Neuronal stem cell (in vitro differentiated cells): Measurements from ENCODE around the gene MEGF8.

ENCODE experiments used
- DNase-seq: peaks from one replicate; pipeline ENCODE4 v3.0.0-alpha.2; 2013; ENCODE audit warnings: low spot score
- H2AFZ ChIP-seq: one replicate; pipeline ENCODE4 v1.6.1; 2013; ENCODE audit warnings: mild to moderate bottlenecking, low read length, inconsistent platforms
- H2AK5ac ChIP-seq: 2 replicates; pipeline ENCODE4 v1.6.1; 2013; ENCODE audit warnings: low read depth, mild to moderate bottlenecking, inconsistent platforms, low read length, moderate library complexity, mixed read lengths
- H2BK120ac ChIP-seq: 2 replicates; pipeline ENCODE4 v1.6.1; 2013; ENCODE audit warnings: low read depth, mild to moderate bottlenecking, inconsistent platforms, low read length, moderate library complexity, mixed read lengths
- H2BK12ac ChIP-seq: one replicate; pipeline ENCODE4 v1.6.1; 2013; ENCODE audit warnings: low read length, inconsistent platforms
- H2BK15ac ChIP-seq: 2 replicates; pipeline ENCODE4 v1.6.1; 2013; ENCODE audit warnings: mild to moderate bottlenecking, low read length, inconsistent platforms, mixed read lengths
- H2BK5ac ChIP-seq: one replicate; pipeline ENCODE4 v1.6.1; 2013; ENCODE audit warnings: inconsistent platforms, mild to moderate bottlenecking, low read length, moderate library complexity
- H3K14ac ChIP-seq: one replicate; pipeline ENCODE4 v1.6.1; 2013; ENCODE audit warnings: low read length, inconsistent platforms
- H3K18ac ChIP-seq: 2 replicates; pipeline ENCODE4 v1.6.1; 2013; ENCODE audit warnings: low read length, inconsistent platforms
- H3K23ac ChIP-seq: 2 replicates; pipeline ENCODE4 v1.6.1; 2013; ENCODE audit warnings: low read depth, mild to moderate bottlenecking, mixed read lengths, low read length, inconsistent platforms; ENCODE audit not compliant: poor library complexity
- H3K27ac ChIP-seq: replicated peaks from 3 replicates; pipeline ENCODE4 v1.5.1; 2013; ENCODE audit warnings: low read length, inconsistent platforms
- H3K27me3 ChIP-seq, 3 experiments: 2 replicates each; pipeline ENCODE4 v1.6.1; 2013; ENCODE audit warnings: low read length in 3 of 3, mild to moderate bottlenecking in 2 of 3, inconsistent platforms in 1 of 3, low read depth in 1 of 3, mixed read lengths in 1 of 3, moderate library complexity in 1 of 3; ENCODE audit not compliant: control insufficient read depth in 3 of 3, insufficient read depth in 3 of 3
- H3K36me3 ChIP-seq, 2 donors: replicated peaks in 1 of 2; 2 replicates each; pipeline ENCODE4 v1.6.1; 2013; ENCODE audit warnings: low read length in 2 of 2; ENCODE audit not compliant: control insufficient read depth in 2 of 2, insufficient read depth in 2 of 2
- H3K4ac ChIP-seq: 2 replicates; pipeline ENCODE4 v1.6.1; 2013; ENCODE audit warnings: inconsistent platforms, mild to moderate bottlenecking, low read length, moderate library complexity
- H3K4me1 ChIP-seq, 2 donors: 1 replicate in 1 of 2; 2 replicates in 1 of 2; pipeline ENCODE4 v1.6.1; 2013; ENCODE audit warnings: low read length in 2 of 2, low read depth in 1 of 2; ENCODE audit not compliant: control insufficient read depth in 2 of 2, insufficient read depth in 1 of 2
- H3K4me2 ChIP-seq: one replicate; pipeline ENCODE4 v1.6.1; 2013; ENCODE audit warnings: mild to moderate bottlenecking, low read length, inconsistent platforms; ENCODE audit not compliant: insufficient read depth, poor library complexity, severe bottlenecking
- H3K4me3 ChIP-seq, 2 donors: 2 replicates each; pipeline ENCODE4 v1.5.1; 2013; ENCODE audit warnings: low read length in 2 of 2, mild to moderate bottlenecking in 2 of 2, inconsistent platforms in 1 of 2, moderate library complexity in 1 of 2
- H3K79me1 ChIP-seq: one replicate; pipeline ENCODE4 v1.6.1; 2013; ENCODE audit warnings: low read depth, mild to moderate bottlenecking, inconsistent platforms, low read length, moderate library complexity
- H3K9ac ChIP-seq: one replicate; pipeline ENCODE4 v1.6.1; 2013; ENCODE audit warnings: mild to moderate bottlenecking, low read depth, low read length, inconsistent platforms; ENCODE audit not compliant: poor library complexity
- H3K9me3 ChIP-seq, 2 donors: replicated peaks in 1 of 2; 2 replicates each; pipeline versions ENCODE3 to v1.6.1; 2013; ENCODE audit warnings: low read length in 2 of 2, mild to moderate bottlenecking in 2 of 2, inconsistent platforms in 1 of 2, low read depth in 1 of 2, mixed read lengths in 1 of 2, moderate library complexity in 1 of 2; ENCODE audit not compliant: control insufficient read depth in 2 of 2, insufficient read depth in 1 of 2
- H4K8ac ChIP-seq: one replicate; pipeline ENCODE4 v1.6.1; 2013; ENCODE audit warnings: low read depth, mild to moderate bottlenecking, inconsistent platforms, low read length, moderate library complexity
- H4K91ac ChIP-seq: one replicate; pipeline ENCODE4 v1.6.1; 2013; ENCODE audit warnings: low read length, low read depth, mild to moderate bottlenecking, inconsistent platforms; ENCODE audit not compliant: poor library complexity
- WGBS, 2 donors: extraction: QIAGEN DNeasy Blood & Tissue Kit; methylation state at CpG; one replicate each; pipeline ENCODE4 v1.1.7; 2013; ENCODE audit warnings: missing lambda C conversion rate in 2 of 2, mixed read lengths in 1 of 2; ENCODE audit not compliant: insufficient read length in 2 of 2, insufficient replicate concordance in 1 of 2; ENCODE audit errors: extremely low coverage in 2 of 2; 5-methylcytosine and 5-hydroxymethylcytosine counted together

Gene MEGF8

GRCh38 chr19:42279902-42280814 is 45.3 kb upstream of the MEGF8 start:
- peak overlapping the region; percentile 71 to 91 for H3K4me3 ChIP-seq
- H3K9me3 ChIP-seq: no peaks in the 10 kb centered on the region
- peaks cover 31 to 33% of the 10 kb centered on the region in 2 donors for H3K4me1 ChIP-seq
- peak overlapping the region; percentile 91 for H2BK15ac ChIP-seq
- H3K23ac ChIP-seq: peak overlapping the region; percentile 52
- no peak overlapping the region for H3K4ac ChIP-seq
- H4K8ac ChIP-seq: no peak overlapping the region
- H2BK12ac ChIP-seq: no peak overlapping the region
- no peak overlapping the region for H2BK120ac ChIP-seq
- peak overlapping the region; percentile 89 for H3K9ac ChIP-seq
- no peak overlapping the region for H4K91ac ChIP-seq
- no CpG with 5 or more reads among the region's 89 CpGs for WGBS, 2 donors
- peak overlapping the region; percentile 90 for H2AFZ ChIP-seq
- peak; percentile 82 for DNase-seq
- H3K18ac ChIP-seq: peak overlapping the region; percentile 96
- H2BK5ac ChIP-seq: peak overlapping the region; percentile 98
- peaks cover 19% of the 10 kb centered on the region for H3K79me1 ChIP-seq
- peak overlapping the region; percentile 95 for H3K4me2 ChIP-seq
- no peaks in the 10 kb centered on the region for H3K27me3 ChIP-seq
- H3K36me3 ChIP-seq: peaks cover 2 to 10% of the 10 kb centered on the region in 2 donors
- H2AK5ac ChIP-seq: peak overlapping the region; percentile 48
- no peak overlapping the region for H3K14ac ChIP-seq
- peak overlapping the region; percentile 80 for H3K27ac ChIP-seq

- peak overlapping the region; percentile 71 to 91 for H3K4me3 ChIP-seq
- WGBS, 2 donors: no CpG with 5 or more reads among the region's 20 CpGs
- peak overlapping the region; percentile 98 for H2BK5ac ChIP-seq
- H3K79me1 ChIP-seq: peaks cover 22% of the 10 kb centered on the region
- no peak overlapping the region for H3K23ac ChIP-seq
- no peak overlapping the region for H3K14ac ChIP-seq
- peak overlapping the region; percentile 97 for H3K18ac ChIP-seq
- peak overlapping the region; percentile 74 for H2BK15ac ChIP-seq
- H3K4me2 ChIP-seq: peak overlapping the region; percentile 95
- DNase-seq: no peak
- no peak overlapping the region for H4K8ac ChIP-seq
- peak overlapping the region; percentile 97 for H2AK5ac ChIP-seq
- peak overlapping the region; percentile 90 for H2AFZ ChIP-seq
- H2BK12ac ChIP-seq: no peak overlapping the region
- peak overlapping the region; percentile 80 for H3K27ac ChIP-seq
- H3K9ac ChIP-seq: peak overlapping the region; percentile 89
- H2BK120ac ChIP-seq: peak overlapping the region; percentile 12
- peaks cover 37 to 39% of the 10 kb centered on the region in 2 donors for H3K4me1 ChIP-seq
- H3K4ac ChIP-seq: no peak overlapping the region
- H4K91ac ChIP-seq: no peak overlapping the region
- no peaks in the 10 kb centered on the region for H3K27me3 ChIP-seq
- no peaks in the 10 kb centered on the region for H3K9me3 ChIP-seq
- peaks cover 0 to 11% of the 10 kb centered on the region in 2 donors for H3K36me3 ChIP-seq
Measured at GRCh38 chr19:42280815-42281145, 44.7 kb upstream of the MEGF8 start.

GRCh38 chr19:42281146-42281826 is 44.1 kb upstream of the MEGF8 start:
- H3K79me1 ChIP-seq: peaks cover 26% of the 10 kb centered on the region
- peaks cover 0 to 2% (median 0%) of the 10 kb centered on the region in 3 experiments for H3K27me3 ChIP-seq
- H2BK5ac ChIP-seq: peak overlapping the region; percentile 98
- peak overlapping the region; percentile 92 for H2BK12ac ChIP-seq
- peak overlapping the region; percentile 90 for H3K14ac ChIP-seq
- peak overlapping the region; percentile 97 for H3K18ac ChIP-seq
- H2AFZ ChIP-seq: peak overlapping the region; percentile 60
- peak overlapping the region; percentile 87 for H4K91ac ChIP-seq
- peaks cover 4 to 11% of the 10 kb centered on the region in 2 donors for H3K36me3 ChIP-seq
- H3K9ac ChIP-seq: peak overlapping the region; percentile 82
- DNase-seq: peak; percentile 31
- no CpG with 5 or more reads among the region's 25 CpGs for WGBS, 2 donors
- H2BK15ac ChIP-seq: peak overlapping the region; percentile 74
- H3K4me2 ChIP-seq: peak overlapping the region; percentile 95
- peak overlapping the region; percentile 12 for H2BK120ac ChIP-seq
- H3K4me3 ChIP-seq: peak overlapping the region; percentile 68 to 71
- H3K27ac ChIP-seq: peak overlapping the region; percentile 80
- H2AK5ac ChIP-seq: peak overlapping the region; percentile 97
- H3K4ac ChIP-seq: peak overlapping the region; percentile 99
- no peak overlapping the region for H3K23ac ChIP-seq
- H3K4me1 ChIP-seq: peaks cover 42% of the 10 kb centered on the region in 2 donors
- H3K9me3 ChIP-seq: peaks cover 0 to 2% of the 10 kb centered on the region in 2 donors
- peak overlapping the region; percentile 75 for H4K8ac ChIP-seq
